Measurements from ENCODE around the gene SLC7A6. TPM values are rescaled to one million over a fixed set of nuclear protein-coding genes. Genes with fewer than 3 reads are reported as not detected.

Gene SLC7A6
- total and polyA plus RNA-seq, 2 of the 13 experiments (the other 11 are each of a cell fraction or from before 2014, with no cell fraction given), result 35.8 to 70.8 TPM

GRCh38 chr16:68264128-68265077 lies at the start of gene SLC7A6 (continued):
- TF ChIP-seq RFXAP (CRISPR knock-in tag; IDR thresholded peaks at IDR 0.05; ENCODE audit: borderline replicate concordance) (peak; percentile 82), ZNF792 (CRISPR knock-in tag; IDR thresholded peaks at IDR 0.05) (0 out of 2 replicates have a peak, but pooled peaks have one; percentile 28), ZNF333 (CRISPR knock-in tag; IDR thresholded peaks at IDR 0.05; ENCODE audit: borderline replicate concordance) (peak; percentile 93; the same call in 1 of the 2 replicates), HNF1A (IDR thresholded peaks at IDR 0.05; ENCODE audit: low read depth) (no peak), HNF1A (CRISPR knock-in tag; IDR thresholded peaks at IDR 0.05; ENCODE audit: borderline replicate concordance) (peak; percentile 6; the same call in 1 of the 2 replicates), RARG (CRISPR knock-in tag; IDR thresholded peaks at IDR 0.05; ENCODE audit: low read depth) (no peak), GMEB2 (CRISPR knock-in tag; IDR thresholded peaks at IDR 0.05; ENCODE audit: low read depth) (no peak), MAX (IDR thresholded peaks at IDR 0.05) (peak; percentile 82; the same call in 1 of the 2 replicates), GATAD2A (CRISPR knock-in tag; IDR thresholded peaks at IDR 0.05) (peak; percentile 72), ZNF547 (CRISPR knock-in tag; IDR thresholded peaks at IDR 0.05) (0 out of 2 replicates have a peak, but pooled peaks have one; percentile 22), ZSCAN31 (CRISPR knock-in tag; IDR thresholded peaks at IDR 0.05; ENCODE audit: low read depth) (peak; percentile 93), ZNF879 (CRISPR knock-in tag; IDR thresholded peaks at IDR 0.05) (no peak), ZNF138 (CRISPR knock-in tag; IDR thresholded peaks at IDR 0.05; ENCODE audit: low read depth) (peak; percentile 86; the same call in 1 of the 2 replicates), KDM3A (CRISPR knock-in tag; IDR thresholded peaks at IDR 0.05; ENCODE audit: low read depth) (peak; percentile 72; the same call in 1 of the 2 replicates), RNF219 (CRISPR knock-in tag; IDR thresholded peaks at IDR 0.05) (peak; percentile 24; the same call in 1 of the 2 replicates), PAWR (CRISPR knock-in tag; IDR thresholded peaks at IDR 0.05; ENCODE audit: borderline replicate concordance) (peak; percentile 89; the same call in 1 of the 2 replicates), FOSL1 (CRISPR knock-in tag; IDR thresholded peaks at IDR 0.05; ENCODE audit: borderline replicate concordance) (no peak), HDAC6 (IDR thresholded peaks at IDR 0.05; ENCODE audit: low read depth, low read length) (no peak), HNRNPK (IDR thresholded peaks at IDR 0.05; ENCODE audit: low read depth, low read length, poor library complexity, severe bottlenecking) (peak; percentile 28), CHD4 (IDR thresholded peaks at IDR 0.05; ENCODE audit: borderline replicate concordance, low read length) (no peak), ZNF263 (CRISPR knock-in tag; IDR thresholded peaks at IDR 0.05) (no peak), ZNF709 (CRISPR knock-in tag; IDR thresholded peaks at IDR 0.05) (peak; percentile 26)
